K562 (cell line): ENCODE results near the gene RXRA. TPM values are rescaled to one million over a fixed set of nuclear protein-coding genes. Genes with fewer than 3 reads are reported as not detected.

Source experiments
- CHAMP1 ChIP-seq: fragments of 450-650 bp; IDR thresholded peaks from 2 replicates; pipeline ENCODE4 v1.6.1; 2016; ENCODE audit warnings: mild to moderate bottlenecking
- FOXP4 ChIP-seq: sonication (generic); formaldehyde crosslinking; IDR thresholded peaks from 2 replicates; pipeline ENCODE4 v1.8.0; 2022; ENCODE audit warnings: mild to moderate bottlenecking, missing genetic modification reagents, borderline replicate concordance
- GABPA ChIP-seq: fragments of 200-800 bp; sonication (Bioruptor generic); conservative IDR thresholded peaks from 2 replicates; pipeline ENCODE4 v1.6.1; 2016; ENCODE audit warnings: low read depth, missing genetic modification characterization, missing compliant biosample characterization
- MCM5 ChIP-seq: fragments of 450-650 bp; IDR thresholded peaks from 2 replicates; pipeline ENCODE4 v1.6.1; 2016; ENCODE audit warnings: low read depth
- POLR2G ChIP-seq: fragments of 200-400 bp; formaldehyde crosslinking; IDR thresholded peaks from 2 replicates; pipeline ENCODE4 v1.6.1; 2017; ENCODE audit warnings: low read depth, mild to moderate bottlenecking, antibody characterized with exemption, low read length, moderate library complexity
- THAP12 ChIP-seq: fragments of 250-450 bp; sonication (Bioruptor Pico); IDR thresholded peaks from 2 replicates; pipeline ENCODE4 v1.9.0; 2021; ENCODE audit warnings: mild to moderate bottlenecking, inconsistent platforms
- THAP7 ChIP-seq: fragments of 250-450 bp; sonication (Bioruptor Pico); IDR thresholded peaks from 2 replicates; pipeline ENCODE4 v1.5.0; 2021
- ZBTB7A ChIP-seq: IDR thresholded peaks from 2 replicates; pipeline ENCODE4 v1.6.1; 2011; ENCODE audit warnings: low read depth, mild to moderate bottlenecking, low read length, moderate library complexity, borderline replicate concordance; ENCODE audit not compliant: control insufficient read depth
- ZC3H8 ChIP-seq: fragments of 450-650 bp; IDR thresholded peaks from 2 replicates; pipeline ENCODE4 v1.6.1; 2017
- ZNF184 ChIP-seq: sonication (generic); formaldehyde crosslinking; IDR thresholded peaks from 2 replicates; pipeline ENCODE4 v1.5.0; 2020; ENCODE audit warnings: missing genetic modification reagents
- ZNF316 ChIP-seq: fragments of 450-650 bp; IDR thresholded peaks from 2 replicates; pipeline ENCODE4 v1.6.1; 2016
- ZSCAN32 ChIP-seq: fragments of 450-650 bp; formaldehyde crosslinking; IDR thresholded peaks from 2 replicates; pipeline ENCODE4 v1.4.0; 2020; ENCODE audit warnings: mild to moderate bottlenecking, moderate library complexity
- polyA plus RNA-seq, 8 experiments: library from polyadenylated mRNA; depleted of rRNA in 4 of 8; stranded (reverse) in 5 of 8; unstranded in 3 of 8; fragments of >200 nt; fragmentation: Nextera tagmentation in 2 of 8; fragmentation: Illumina TruSeq in 1 of 8; extraction: Ambion mirVana in 2 of 8; extraction: Trizol in 1 of 8; gene quantifications; 2 replicates each; pipeline versions ENCODE4 v1.2.1 to v1.2.3, GENCODE V29; 2011 to 2014; ENCODE audit warnings: inconsistent platforms in 1 of 8, missing spikeins in 1 of 8
- total RNA-seq, 7 experiments: library from RNA; depleted of rRNA in 6 of 7; stranded (reverse); fragments of >200 nt in 6 of 7; fragmentation: Illumina TruSeq in 2 of 7; extraction: Trizol in 2 of 7; gene quantifications; 2 replicates each; pipeline versions ENCODE4 v1.2.1 to v1.2.3, GENCODE V29; 2011 to 2021; ENCODE audit warnings: low replicate concordance in 1 of 7
- TF ChIP-seq, protein P1 (sequence below): fragments of 250-450 bp; sonication (Bioruptor Pico); IDR thresholded peaks from 2 replicates; pipeline ENCODE4 v1.5.0; 2020; ENCODE audit warnings: mild to moderate bottlenecking, borderline replicate concordance
- TF ChIP-seq, protein P2 (sequence below), 2 experiments: IDR thresholded peaks; 2 replicates each; pipeline ENCODE4 v1.6.1; 2012; ENCODE audit warnings: improper control_type of control experiment in 2 of 2, low read depth in 2 of 2, low read length in 2 of 2, borderline replicate concordance in 1 of 2

Gene RXRA
- total and polyA plus RNA-seq, 9 of the 15 experiments (the other 6 are each of a cell fraction or from before 2014, with no cell fraction given), result 0.35 to 23.6 (median 4.6) TPM

GRCh38 chr9:134326724-134327601 lies 708 bp downstream of the RXRA start (continued):
- TF ChIP-seq GABPA (tag), result no peak
- TF ChIP-seq POLR2G, result peak; percentile 48; the same call in 1 of the 2 replicates
- TF ChIP-seq THAP12 (CRISPR knock-in tag), result no peak
- TF ChIP-seq FOXP4 (CRISPR knock-in tag), result no peak
- no peak for TF ChIP-seq MCM5
- TF ChIP-seq ZSCAN32 (CRISPR knock-in tag), result no peak
- TF ChIP-seq ZBTB7A, result 0 out of 2 replicates have a peak, but pooled peaks have one; percentile 54
- no peak for TF ChIP-seq THAP7 (CRISPR knock-in tag)
- no peak for TF ChIP-seq ZNF316
- no peak for TF ChIP-seq ZC3H8
- TF ChIP-seq CHAMP1, result no peak
- TF ChIP-seq ZNF184 (CRISPR knock-in tag), result no peak
- TF ChIP-seq, protein P1, sequence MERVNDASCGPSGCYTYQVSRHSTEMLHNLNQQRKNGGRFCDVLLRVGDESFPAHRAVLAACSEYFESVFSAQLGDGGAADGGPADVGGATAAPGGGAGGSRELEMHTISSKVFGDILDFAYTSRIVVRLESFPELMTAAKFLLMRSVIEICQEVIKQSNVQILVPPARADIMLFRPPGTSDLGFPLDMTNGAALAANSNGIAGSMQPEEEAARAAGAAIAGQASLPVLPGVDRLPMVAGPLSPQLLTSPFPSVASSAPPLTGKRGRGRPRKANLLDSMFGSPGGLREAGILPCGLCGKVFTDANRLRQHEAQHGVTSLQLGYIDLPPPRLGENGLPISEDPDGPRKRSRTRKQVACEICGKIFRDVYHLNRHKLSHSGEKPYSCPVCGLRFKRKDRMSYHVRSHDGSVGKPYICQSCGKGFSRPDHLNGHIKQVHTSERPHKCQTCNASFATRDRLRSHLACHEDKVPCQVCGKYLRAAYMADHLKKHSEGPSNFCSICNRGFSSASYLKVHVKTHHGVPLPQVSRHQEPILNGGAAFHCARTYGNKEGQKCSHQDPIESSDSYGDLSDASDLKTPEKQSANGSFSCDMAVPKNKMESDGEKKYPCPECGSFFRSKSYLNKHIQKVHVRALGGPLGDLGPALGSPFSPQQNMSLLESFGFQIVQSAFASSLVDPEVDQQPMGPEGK (CRISPR knock-in tag), result no peak
- TF ChIP-seq, protein P2, sequence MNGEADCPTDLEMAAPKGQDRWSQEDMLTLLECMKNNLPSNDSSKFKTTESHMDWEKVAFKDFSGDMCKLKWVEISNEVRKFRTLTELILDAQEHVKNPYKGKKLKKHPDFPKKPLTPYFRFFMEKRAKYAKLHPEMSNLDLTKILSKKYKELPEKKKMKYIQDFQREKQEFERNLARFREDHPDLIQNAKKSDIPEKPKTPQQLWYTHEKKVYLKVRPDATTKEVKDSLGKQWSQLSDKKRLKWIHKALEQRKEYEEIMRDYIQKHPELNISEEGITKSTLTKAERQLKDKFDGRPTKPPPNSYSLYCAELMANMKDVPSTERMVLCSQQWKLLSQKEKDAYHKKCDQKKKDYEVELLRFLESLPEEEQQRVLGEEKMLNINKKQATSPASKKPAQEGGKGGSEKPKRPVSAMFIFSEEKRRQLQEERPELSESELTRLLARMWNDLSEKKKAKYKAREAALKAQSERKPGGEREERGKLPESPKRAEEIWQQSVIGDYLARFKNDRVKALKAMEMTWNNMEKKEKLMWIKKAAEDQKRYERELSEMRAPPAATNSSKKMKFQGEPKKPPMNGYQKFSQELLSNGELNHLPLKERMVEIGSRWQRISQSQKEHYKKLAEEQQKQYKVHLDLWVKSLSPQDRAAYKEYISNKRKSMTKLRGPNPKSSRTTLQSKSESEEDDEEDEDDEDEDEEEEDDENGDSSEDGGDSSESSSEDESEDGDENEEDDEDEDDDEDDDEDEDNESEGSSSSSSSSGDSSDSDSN (IDR thresholded peaks at IDR 0.05; ENCODE audit: borderline replicate concordance in 1 of 2, low read depth in 2 of 2, low read length in 2 of 2), result peak; percentile 86 to 96
